ENCODE results near the gene SMTNL2. TPM values are rescaled to one million over a fixed set of nuclear protein-coding genes. Genes with fewer than 3 reads are reported as not detected.

Gene SMTNL2
- total RNA-seq, 1 donor from 2014 or later = 33.4 TPM

DNA sequence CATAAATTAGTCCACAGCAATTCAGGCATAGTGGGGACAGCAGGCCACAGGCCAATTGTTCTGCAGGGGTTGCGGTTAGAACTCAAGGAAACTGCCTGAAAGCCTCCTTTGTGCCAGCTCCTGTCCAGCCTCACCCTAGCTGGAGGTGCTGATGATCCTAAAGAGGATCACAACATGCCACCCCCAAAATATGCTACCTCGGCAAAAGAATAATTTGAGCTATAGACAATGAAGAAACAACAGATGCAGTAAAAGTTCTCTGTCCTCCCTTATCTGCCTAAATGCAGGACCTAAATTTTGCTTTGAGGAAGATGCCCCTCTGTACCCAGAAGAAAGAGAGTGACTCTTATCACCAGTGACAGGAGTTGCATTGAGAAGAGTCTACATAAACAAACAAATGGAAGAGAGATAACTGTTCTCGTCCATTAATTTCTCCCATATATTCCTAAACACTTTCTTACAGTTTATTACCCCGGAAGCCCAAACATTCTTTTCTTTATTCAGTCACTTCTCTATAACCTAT lies 42.5 kb downstream of the SMTNL2 start:
- intact Hi-C loops (cut with micrococcal nuclease) = loop anchor here (5.0 kb wide), 1 partner anchor 59 kb away; no protein-coding TSS in a partner anchor
- Histone ChIP-seq H3K27ac (replicated peaks) (no peak overlapping the region), H3K27me3 (ENCODE audit: low read depth) (peaks cover 3% of the 10 kb centered on the region), H3K4me3 (no peak overlapping the region), H3K36me3 (no peaks in the 10 kb centered on the region), H3K4me1 (peaks cover 14% of the 10 kb centered on the region), H3K9me3 (replicated peaks) (peaks cover 9% of the 10 kb centered on the region)
- no peak for DNase-seq
- TF ChIP-seq, protein P1, sequence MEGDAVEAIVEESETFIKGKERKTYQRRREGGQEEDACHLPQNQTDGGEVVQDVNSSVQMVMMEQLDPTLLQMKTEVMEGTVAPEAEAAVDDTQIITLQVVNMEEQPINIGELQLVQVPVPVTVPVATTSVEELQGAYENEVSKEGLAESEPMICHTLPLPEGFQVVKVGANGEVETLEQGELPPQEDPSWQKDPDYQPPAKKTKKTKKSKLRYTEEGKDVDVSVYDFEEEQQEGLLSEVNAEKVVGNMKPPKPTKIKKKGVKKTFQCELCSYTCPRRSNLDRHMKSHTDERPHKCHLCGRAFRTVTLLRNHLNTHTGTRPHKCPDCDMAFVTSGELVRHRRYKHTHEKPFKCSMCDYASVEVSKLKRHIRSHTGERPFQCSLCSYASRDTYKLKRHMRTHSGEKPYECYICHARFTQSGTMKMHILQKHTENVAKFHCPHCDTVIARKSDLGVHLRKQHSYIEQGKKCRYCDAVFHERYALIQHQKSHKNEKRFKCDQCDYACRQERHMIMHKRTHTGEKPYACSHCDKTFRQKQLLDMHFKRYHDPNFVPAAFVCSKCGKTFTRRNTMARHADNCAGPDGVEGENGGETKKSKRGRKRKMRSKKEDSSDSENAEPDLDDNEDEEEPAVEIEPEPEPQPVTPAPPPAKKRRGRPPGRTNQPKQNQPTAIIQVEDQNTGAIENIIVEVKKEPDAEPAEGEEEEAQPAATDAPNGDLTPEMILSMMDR (IDR thresholded peaks at IDR 0.05; ENCODE audit: borderline replicate concordance) = no peak

DNA sequence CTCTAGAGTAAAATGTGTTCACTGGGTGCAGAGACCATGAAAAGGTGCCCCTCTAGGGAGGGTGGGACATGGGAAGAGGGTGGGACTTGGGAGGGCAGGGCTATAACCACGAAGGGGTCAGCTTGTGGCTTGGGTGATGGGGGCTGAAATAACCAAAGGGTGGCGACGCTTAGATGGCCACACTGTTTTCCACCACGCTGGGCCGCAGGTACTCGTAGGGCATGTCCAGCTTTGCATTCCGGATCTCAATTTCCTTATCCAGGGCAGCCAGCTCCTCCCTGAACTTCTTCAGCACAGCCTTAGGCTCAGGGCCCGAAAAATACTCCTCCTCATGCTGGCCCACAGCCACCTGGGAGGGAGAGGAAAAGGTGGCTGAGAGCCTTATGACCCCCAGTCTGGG lies 47.1 kb downstream of the SMTNL2 start:
- Histone ChIP-seq H3K9me3 (replicated peaks) (no peaks in the 10 kb centered on the region), H3K36me3 (no peaks in the 10 kb centered on the region), H3K4me1 (no peaks in the 10 kb centered on the region), H3K27ac (replicated peaks) (no peak overlapping the region), H3K4me3 (no peak overlapping the region), H3K27me3 (ENCODE audit: low read depth) (peaks cover 48% of the 10 kb centered on the region)
- intact Hi-C loops (cut with micrococcal nuclease) = no loop called here
- DNase-seq = no peak
- TF ChIP-seq, protein P1 (IDR thresholded peaks at IDR 0.05; ENCODE audit: borderline replicate concordance) = no peak

DNA sequence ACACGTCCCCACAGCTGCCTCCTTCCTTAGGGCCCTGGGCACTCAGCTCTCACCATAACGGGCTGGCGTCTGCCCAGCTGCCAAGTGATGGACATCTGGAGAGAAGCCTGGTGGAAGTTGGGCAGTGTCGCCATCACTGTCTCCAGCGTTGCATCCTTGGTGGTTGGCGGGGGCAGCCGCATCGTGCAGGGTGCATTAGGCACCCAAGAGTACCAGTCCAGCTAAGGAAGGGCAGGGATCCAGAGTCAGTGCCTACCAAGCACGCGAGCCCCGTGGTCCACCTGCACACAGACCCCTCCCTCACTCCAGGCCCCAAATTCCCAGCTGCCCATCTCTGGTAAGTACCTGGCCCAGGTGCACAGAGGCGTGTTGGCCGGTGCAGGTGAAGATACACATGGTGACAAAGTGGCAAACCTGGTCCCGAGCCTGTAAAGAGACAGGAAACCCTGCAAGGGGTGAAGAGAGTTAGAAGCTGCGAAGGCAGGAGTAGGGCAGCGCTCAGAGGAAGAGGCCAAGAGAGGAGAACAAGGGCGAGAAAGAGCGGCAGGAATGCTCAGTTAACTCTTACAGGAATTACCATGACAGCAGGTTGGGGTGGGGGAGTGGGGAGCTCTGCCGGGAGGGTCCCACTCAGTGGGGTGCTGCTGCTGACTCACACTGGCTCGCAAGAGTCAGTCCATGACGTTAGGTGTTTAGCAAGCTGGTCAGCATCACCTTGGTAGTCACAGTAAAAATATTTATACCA lies 47.7 kb downstream of the SMTNL2 start:
- TF ChIP-seq, protein P1 (IDR thresholded peaks at IDR 0.05; ENCODE audit: borderline replicate concordance) = no peak
- H3K36me3 ChIP-seq = no peaks in the 10 kb centered on the region
- intact Hi-C loops (cut with micrococcal nuclease) = no loop called here
- no peak overlapping the region for H3K4me3 ChIP-seq
- no peak overlapping the region for H3K27ac ChIP-seq (replicated peaks)
- H3K4me1 ChIP-seq = no peaks in the 10 kb centered on the region
- DNase-seq = no peak
- peaks cover 54% of the 10 kb centered on the region for H3K27me3 ChIP-seq (ENCODE audit: low read depth)
- H3K9me3 ChIP-seq (replicated peaks) = no peaks in the 10 kb centered on the region

DNA sequence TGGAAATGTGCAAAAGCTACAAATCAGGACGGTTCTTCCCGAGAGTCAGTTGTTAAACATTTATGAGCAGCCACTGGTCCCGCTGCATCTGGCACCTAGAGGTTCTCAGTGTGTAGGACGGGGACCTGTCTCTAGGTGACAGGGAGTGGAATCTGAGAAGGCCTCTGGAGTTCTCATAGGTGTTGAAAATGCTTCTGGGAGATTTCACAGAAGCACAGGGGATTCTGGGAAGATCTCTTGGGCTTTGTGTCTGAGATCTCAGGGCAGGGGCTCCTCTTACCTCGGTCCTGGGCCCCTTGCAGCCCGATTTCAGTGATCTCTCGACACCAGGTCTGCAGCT lies 48.2 kb downstream of the SMTNL2 start:
- Histone ChIP-seq H3K4me1 (no peaks in the 10 kb centered on the region), H3K36me3 (no peaks in the 10 kb centered on the region), H3K4me3 (no peak overlapping the region), H3K27me3 (ENCODE audit: low read depth) (peaks cover 59% of the 10 kb centered on the region), H3K9me3 (replicated peaks) (no peaks in the 10 kb centered on the region), H3K27ac (replicated peaks) (no peak overlapping the region)
- no peak for DNase-seq
- TF ChIP-seq, protein P1 (IDR thresholded peaks at IDR 0.05; ENCODE audit: borderline replicate concordance) = no peak
- intact Hi-C loops (cut with micrococcal nuclease) = no loop called here

DNA sequence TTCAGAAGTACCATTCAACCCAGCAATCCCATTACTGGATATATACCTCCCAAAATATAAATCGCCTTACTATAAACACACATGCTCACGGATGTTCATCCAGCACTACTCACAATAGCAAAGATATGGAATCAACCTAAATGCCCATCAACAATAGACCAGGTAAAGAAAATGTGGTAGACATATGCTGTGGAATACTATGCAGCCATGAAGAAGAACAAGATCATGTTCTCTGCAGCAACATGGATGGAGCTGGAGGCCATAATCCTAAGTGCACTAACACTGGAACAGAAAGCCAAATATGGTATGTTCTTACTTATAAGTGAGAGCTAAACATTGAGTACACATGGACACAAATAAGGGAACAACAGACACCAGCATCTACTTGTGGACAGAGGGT lies 49.3 kb downstream of the SMTNL2 start:
- H3K27ac ChIP-seq (replicated peaks) = no peak overlapping the region
- no peak for DNase-seq
- no peaks in the 10 kb centered on the region for H3K9me3 ChIP-seq (replicated peaks)
- H3K4me1 ChIP-seq = no peaks in the 10 kb centered on the region
- peaks cover 63% of the 10 kb centered on the region for H3K27me3 ChIP-seq (ENCODE audit: low read depth)
- intact Hi-C loops (cut with micrococcal nuclease) = no loop called here
- no peak overlapping the region for H3K4me3 ChIP-seq
- TF ChIP-seq, protein P1 (IDR thresholded peaks at IDR 0.05; ENCODE audit: borderline replicate concordance) = no peak
- H3K36me3 ChIP-seq = no peaks in the 10 kb centered on the region
